DOHH2 (cell line): ENCODE results near the gene RPS6KL1.

ENCODE experiments used
- H3F3A ChIP-seq: fragments of 200-600 bp; sonication (generic), shearing (Covaris generic); 2 replicates; pipeline ENCODE4 v1.6.0; 2016; ENCODE audit warnings: antibody characterized with exemption, mild to moderate bottlenecking; ENCODE audit not compliant: control insufficient read depth, insufficient read depth
- H3K27ac ChIP-seq: fragments of 200-600 bp; sonication (generic); 2 replicates; pipeline ENCODE4 v1.5.1; 2014; ENCODE audit warnings: low read depth, mild to moderate bottlenecking, low read length, moderate library complexity
- H3K27me3 ChIP-seq: fragments of 200-600 bp; sonication (generic); 2 replicates; pipeline ENCODE4 v1.6.1; 2014; ENCODE audit warnings: mild to moderate bottlenecking, low read length, mixed read lengths; ENCODE audit not compliant: control insufficient read depth
- H3K36me3 ChIP-seq: fragments of 200-600 bp; sonication (generic); 2 replicates; pipeline ENCODE4 v1.6.1; 2014; ENCODE audit warnings: mild to moderate bottlenecking, low read length, moderate library complexity, mixed read lengths; ENCODE audit not compliant: control insufficient read depth
- H3K4me1 ChIP-seq: fragments of 200-600 bp; sonication (generic); 2 replicates; pipeline ENCODE4 v1.6.1; 2014; ENCODE audit warnings: mild to moderate bottlenecking, low read length, mixed read lengths; ENCODE audit not compliant: control insufficient read depth
- H3K4me2 ChIP-seq: fragments of 200-600 bp; sonication (generic); 2 replicates; pipeline ENCODE4 v1.6.0; 2014; ENCODE audit warnings: mild to moderate bottlenecking, low read length, moderate library complexity
- H3K4me3 ChIP-seq: fragments of 200-600 bp; sonication (generic); 2 replicates; pipeline ENCODE4 v1.5.1; 2014; ENCODE audit warnings: mild to moderate bottlenecking, low read length, mixed read lengths
- H3K79me2 ChIP-seq: fragments of 200-600 bp; sonication (generic); 2 replicates; pipeline ENCODE4 v1.6.1; 2014; ENCODE audit warnings: mild to moderate bottlenecking, low read length, mixed read lengths; ENCODE audit not compliant: control insufficient read depth
- H3K9me2 ChIP-seq: fragments of 200-600 bp; sonication (generic); replicated peaks from 2 replicates; pipeline ENCODE4 v1.6.1; 2014; ENCODE audit warnings: mild to moderate bottlenecking, low read length, mixed read lengths; ENCODE audit not compliant: control insufficient read depth
- H3K9me3 ChIP-seq: fragments of 200-600 bp; sonication (generic); 2 replicates; pipeline ENCODE4 v1.6.1; 2014; ENCODE audit warnings: antibody characterized with exemption, low read length, mixed read lengths; ENCODE audit not compliant: control insufficient read depth, insufficient read depth
- H4K20me1 ChIP-seq: fragments of 200-600 bp; sonication (generic); 2 replicates; pipeline ENCODE4 v1.6.0; 2014; ENCODE audit warnings: low read depth, mild to moderate bottlenecking, antibody characterized with exemption, low read length, moderate library complexity; ENCODE audit not compliant: control insufficient read depth, insufficient read depth
- EZH2phosphoT487 ChIP-seq: fragments of 200-600 bp; sonication (generic); IDR thresholded peaks from 2 replicates; pipeline ENCODE4 v1.6.1; 2017; ENCODE audit warnings: borderline replicate concordance, mild to moderate bottlenecking, antibody characterized with exemption, low read length, moderate library complexity, mixed read lengths
- TF ChIP-seq, protein P1 (sequence below): fragments of 200-600 bp; sonication (generic); IDR thresholded peaks from one replicate; pipeline ENCODE4 v1.5.1; 2014; ENCODE audit warnings: antibody characterized with exemption, mild to moderate bottlenecking, low read depth, low read length; ENCODE audit not compliant: poor library complexity, severe bottlenecking

The RPS6KL1 gene

DNA sequence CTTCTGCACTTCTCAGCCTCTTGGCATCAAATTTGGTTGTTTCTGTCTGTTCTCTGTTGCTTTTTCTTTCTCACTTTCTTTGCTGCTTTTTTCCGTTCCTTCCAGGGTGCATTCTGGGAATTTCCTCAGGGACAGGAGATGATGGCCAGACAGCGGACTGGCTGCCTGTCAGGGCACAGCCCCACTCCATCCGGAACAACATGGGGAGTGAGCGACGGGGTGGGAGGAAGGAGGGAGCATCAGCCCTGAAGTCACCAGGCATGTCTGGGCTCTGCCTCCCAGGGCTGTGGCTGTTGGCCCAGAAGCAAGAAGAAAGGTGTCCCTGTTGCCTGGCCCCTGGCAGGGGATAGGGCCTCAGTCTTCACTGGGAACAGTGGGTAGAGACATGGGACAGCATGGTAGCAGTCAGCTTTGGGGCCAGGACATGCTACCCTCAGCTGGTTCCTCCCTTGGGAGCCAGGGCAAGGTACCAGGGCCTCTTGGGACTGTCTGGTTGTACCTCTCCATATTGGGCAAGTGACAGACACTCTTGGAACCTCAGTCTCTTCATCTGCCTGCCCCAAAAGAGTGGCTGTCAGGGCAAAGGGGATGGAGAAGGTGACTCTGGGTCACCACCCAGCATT lies 23.7 kb upstream of the RPS6KL1 start:
- H3K4me2 ChIP-seq, result peak overlapping the region; percentile 27
- H3K27ac ChIP-seq, result no peak overlapping the region
- H3F3A ChIP-seq, result peaks cover 10% of the 10 kb centered on the region
- no peaks in the 10 kb centered on the region for H3K9me3 ChIP-seq
- H3K4me1 ChIP-seq, result peaks cover 34% of the 10 kb centered on the region
- no peaks in the 10 kb centered on the region for H3K9me2 ChIP-seq
- H4K20me1 ChIP-seq, result no peaks in the 10 kb centered on the region
- H3K4me3 ChIP-seq, result no peak overlapping the region; the same call in 1 of the 2 replicates
- H3K27me3 ChIP-seq, result no peaks in the 10 kb centered on the region
- H3K36me3 ChIP-seq, result no peaks in the 10 kb centered on the region
- H3K79me2 ChIP-seq, result 0 out of 2 replicates have a peak, but pooled peaks cover 1% of the 10 kb centered on the region
- TF ChIP-seq, protein P1, sequence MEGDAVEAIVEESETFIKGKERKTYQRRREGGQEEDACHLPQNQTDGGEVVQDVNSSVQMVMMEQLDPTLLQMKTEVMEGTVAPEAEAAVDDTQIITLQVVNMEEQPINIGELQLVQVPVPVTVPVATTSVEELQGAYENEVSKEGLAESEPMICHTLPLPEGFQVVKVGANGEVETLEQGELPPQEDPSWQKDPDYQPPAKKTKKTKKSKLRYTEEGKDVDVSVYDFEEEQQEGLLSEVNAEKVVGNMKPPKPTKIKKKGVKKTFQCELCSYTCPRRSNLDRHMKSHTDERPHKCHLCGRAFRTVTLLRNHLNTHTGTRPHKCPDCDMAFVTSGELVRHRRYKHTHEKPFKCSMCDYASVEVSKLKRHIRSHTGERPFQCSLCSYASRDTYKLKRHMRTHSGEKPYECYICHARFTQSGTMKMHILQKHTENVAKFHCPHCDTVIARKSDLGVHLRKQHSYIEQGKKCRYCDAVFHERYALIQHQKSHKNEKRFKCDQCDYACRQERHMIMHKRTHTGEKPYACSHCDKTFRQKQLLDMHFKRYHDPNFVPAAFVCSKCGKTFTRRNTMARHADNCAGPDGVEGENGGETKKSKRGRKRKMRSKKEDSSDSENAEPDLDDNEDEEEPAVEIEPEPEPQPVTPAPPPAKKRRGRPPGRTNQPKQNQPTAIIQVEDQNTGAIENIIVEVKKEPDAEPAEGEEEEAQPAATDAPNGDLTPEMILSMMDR, result peak; percentile 2
- no peak for TF ChIP-seq EZH2phosphoT487

DNA sequence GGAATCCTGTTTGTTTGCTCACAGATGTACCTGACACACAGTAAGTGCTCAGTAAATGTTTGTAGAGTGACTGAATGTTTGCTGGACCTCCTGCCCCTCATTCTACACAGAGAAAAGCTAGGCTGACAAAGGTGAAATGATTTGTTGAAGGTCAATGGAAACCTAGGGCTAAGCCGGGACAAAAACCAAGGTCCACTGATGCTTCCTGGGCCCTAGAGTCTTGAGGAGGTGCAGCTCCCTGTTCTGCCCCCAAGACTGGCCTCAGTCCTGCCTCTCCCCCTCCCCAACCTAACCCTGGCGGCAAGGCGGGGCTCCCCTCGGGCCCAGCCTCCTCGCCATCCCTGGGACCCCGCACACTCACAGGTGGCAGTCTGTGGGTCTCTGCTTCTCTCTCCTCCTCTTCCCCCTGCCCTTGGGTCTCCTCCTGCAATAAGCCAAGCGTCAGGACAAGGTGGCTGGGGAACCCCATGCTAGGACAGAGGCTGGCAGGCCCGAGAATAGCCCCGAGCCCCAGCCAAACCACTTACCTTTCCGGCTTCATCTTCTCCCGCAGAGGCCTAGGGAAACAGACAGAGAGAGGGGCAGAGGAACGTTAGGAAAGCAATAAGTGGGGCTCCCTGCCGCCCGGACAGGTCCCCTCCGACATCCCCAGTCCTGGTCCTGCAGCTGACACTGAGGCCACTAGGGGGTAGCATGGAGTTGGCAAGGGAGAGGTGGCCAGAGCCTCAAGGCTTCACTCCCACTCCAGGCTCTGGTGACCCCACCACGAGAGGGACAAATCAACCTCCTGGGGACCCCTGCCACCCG lies 23.0 kb upstream of the RPS6KL1 start:
- no peak overlapping the region; the same call in 1 of the 2 replicates for H3K4me3 ChIP-seq
- H3K9me3 ChIP-seq, result no peaks in the 10 kb centered on the region
- H3K4me1 ChIP-seq, result peaks cover 41% of the 10 kb centered on the region
- H3K36me3 ChIP-seq, result no peaks in the 10 kb centered on the region
- H4K20me1 ChIP-seq, result no peaks in the 10 kb centered on the region
- no peak overlapping the region for H3K27ac ChIP-seq
- H3K4me2 ChIP-seq, result peak overlapping the region; percentile 27
- TF ChIP-seq EZH2phosphoT487, result no peak
- TF ChIP-seq, protein P1, result peak; percentile 95
- peaks cover 17% of the 10 kb centered on the region for H3F3A ChIP-seq
- H3K9me2 ChIP-seq, result no peaks in the 10 kb centered on the region
- no peaks in the 10 kb centered on the region for H3K27me3 ChIP-seq
- 0 out of 2 replicates have a peak, but pooled peaks cover 3% of the 10 kb centered on the region for H3K79me2 ChIP-seq

DNA sequence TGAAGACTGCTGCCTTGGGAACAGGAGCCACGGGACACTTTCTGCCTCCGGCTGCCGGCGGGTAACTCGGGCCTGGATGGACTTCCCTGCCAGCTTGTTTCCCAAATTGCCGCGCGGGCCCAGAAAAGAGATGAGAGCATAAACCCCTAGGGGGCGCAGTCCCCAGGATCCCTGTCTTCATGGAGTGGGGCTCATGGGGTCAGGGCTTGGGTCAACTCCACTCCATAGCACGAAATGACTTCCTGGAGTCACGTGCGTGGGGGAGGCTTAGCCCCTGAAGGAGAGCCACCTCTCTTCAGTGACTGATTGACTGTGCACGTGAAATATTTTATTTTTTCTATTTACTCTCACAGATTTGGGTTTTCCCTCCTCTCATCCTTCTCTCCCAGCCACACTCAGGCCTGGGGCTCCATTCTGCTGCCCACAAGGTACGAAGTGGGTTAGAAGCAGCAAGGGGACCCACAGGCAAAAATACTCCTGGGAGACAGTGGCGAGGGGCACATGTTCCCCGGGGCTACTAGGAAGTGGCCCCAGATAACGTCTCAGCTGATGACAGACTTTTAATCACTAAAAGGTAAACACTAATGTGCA lies 22.3 kb upstream of the RPS6KL1 start:
- Histone ChIP-seq H3K4me1 (peaks cover 48% of the 10 kb centered on the region), H3K9me3 (no peaks in the 10 kb centered on the region), H3K9me2 (no peaks in the 10 kb centered on the region), H3K79me2 (0 out of 2 replicates have a peak, but pooled peaks cover 3% of the 10 kb centered on the region), H4K20me1 (no peaks in the 10 kb centered on the region), H3K27me3 (no peaks in the 10 kb centered on the region), H3F3A (peaks cover 19% of the 10 kb centered on the region), H3K27ac (no peak overlapping the region), H3K4me2 (no peak overlapping the region), H3K36me3 (no peaks in the 10 kb centered on the region), H3K4me3 (no peak overlapping the region)
- TF ChIP-seq, protein P1, result peak; percentile 81
- TF ChIP-seq EZH2phosphoT487, result no peak
